ENCODE data around the gene DGAT2L6. TPM values are rescaled to one million over a fixed set of nuclear protein-coding genes. Genes with fewer than 3 reads are reported as not detected.
"Not testable (repeated sequence)": the region's sequence is repeated elsewhere in the genome, so short reads cannot be mapped to it uniquely, and the experiment has no call there.

Gene DGAT2L6
- total RNA-seq, 2 experiments from 2014 or later: not detected

DNA sequence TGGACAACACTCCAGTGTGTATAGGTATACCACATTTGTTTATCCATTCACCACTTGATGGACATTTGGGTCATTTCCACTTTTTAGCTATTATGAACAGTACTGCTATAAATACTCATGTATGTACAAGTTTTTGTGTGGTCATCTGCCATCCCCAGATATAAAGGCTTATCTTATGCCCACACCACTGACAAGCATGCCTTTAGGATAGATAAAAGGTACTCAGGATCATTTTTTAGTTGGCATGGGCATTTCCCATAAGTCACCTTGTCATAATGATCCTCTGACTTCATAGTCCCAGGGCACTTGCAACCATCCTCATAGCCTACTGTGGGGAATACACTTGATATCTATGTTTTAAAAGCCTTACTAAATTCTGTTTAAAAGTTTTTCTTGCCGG, 63.5 kb downstream of the DGAT2L6 start:
- no peak for DNase-seq (ENCODE audit: low spot score)
- intact Hi-C loops (cut with micrococcal nuclease; ENCODE audit: unreplicated experiment): no loop called here
- Histone ChIP-seq H3K4me1 (ENCODE audit: insufficient read depth, low read length, poor library complexity, severe bottlenecking) (no peaks in the 10 kb centered on the region), H3K79me2 (ENCODE audit: insufficient read depth, low read depth, low read length) (no peaks in the 10 kb centered on the region), H2AFZ (ENCODE audit: low read length) (no peak overlapping the region), H3K9me3 (ENCODE audit: low read length) (no peaks in the 10 kb centered on the region), H3K36me3 (ENCODE audit: insufficient read depth, low read length) (no peaks in the 10 kb centered on the region), H4K20me1 (ENCODE audit: insufficient read depth, low read length) (no peaks in the 10 kb centered on the region), H3K4me2 (ENCODE audit: low read length) (no peak overlapping the region), H3K27ac (ENCODE audit: low read depth, low read length, poor library complexity, severe bottlenecking) (no peak overlapping the region), H3K9me2 (ENCODE audit: insufficient read depth, low read length) (no peaks in the 10 kb centered on the region), H3K4me3 (ENCODE audit: low read depth, low read length, poor library complexity, severe bottlenecking) (no peak overlapping the region)
- ChIA-PET CTCF (ENCODE audit: unreplicated experiment) (no interaction called here), POLR2A (no interaction called here)
- TF ChIP-seq EZH2phosphoT487 (IDR thresholded peaks at IDR 0.05; ENCODE audit: borderline replicate concordance, low read depth, low read length): no peak
- TF ChIP-seq, protein P1, sequence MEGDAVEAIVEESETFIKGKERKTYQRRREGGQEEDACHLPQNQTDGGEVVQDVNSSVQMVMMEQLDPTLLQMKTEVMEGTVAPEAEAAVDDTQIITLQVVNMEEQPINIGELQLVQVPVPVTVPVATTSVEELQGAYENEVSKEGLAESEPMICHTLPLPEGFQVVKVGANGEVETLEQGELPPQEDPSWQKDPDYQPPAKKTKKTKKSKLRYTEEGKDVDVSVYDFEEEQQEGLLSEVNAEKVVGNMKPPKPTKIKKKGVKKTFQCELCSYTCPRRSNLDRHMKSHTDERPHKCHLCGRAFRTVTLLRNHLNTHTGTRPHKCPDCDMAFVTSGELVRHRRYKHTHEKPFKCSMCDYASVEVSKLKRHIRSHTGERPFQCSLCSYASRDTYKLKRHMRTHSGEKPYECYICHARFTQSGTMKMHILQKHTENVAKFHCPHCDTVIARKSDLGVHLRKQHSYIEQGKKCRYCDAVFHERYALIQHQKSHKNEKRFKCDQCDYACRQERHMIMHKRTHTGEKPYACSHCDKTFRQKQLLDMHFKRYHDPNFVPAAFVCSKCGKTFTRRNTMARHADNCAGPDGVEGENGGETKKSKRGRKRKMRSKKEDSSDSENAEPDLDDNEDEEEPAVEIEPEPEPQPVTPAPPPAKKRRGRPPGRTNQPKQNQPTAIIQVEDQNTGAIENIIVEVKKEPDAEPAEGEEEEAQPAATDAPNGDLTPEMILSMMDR (conservative IDR thresholded peaks at IDR 0.05; ENCODE audit: low read length): no peak
- no TSS peak for BruUV-seq (replicated peaks)

DNA sequence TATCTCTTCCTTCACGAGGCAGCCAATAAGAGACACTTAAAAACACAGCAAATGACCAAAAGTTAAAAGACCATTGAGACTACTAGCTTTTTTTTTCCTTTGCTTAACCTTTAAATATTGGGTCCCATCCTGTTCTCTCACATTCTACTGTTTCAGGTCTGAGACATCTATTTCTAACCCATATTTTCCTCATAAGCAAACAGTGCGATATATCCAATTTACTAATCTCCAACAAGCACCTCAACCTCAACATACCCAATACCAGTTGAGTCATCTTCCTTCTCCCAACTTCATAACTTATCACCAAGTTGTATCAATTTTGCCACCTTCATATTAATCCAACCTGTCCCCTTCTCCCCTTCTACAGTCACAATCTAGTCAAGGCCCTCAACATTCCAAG, 64.2 kb downstream of the DGAT2L6 start:
- intact Hi-C loops (cut with micrococcal nuclease; ENCODE audit: unreplicated experiment): no loop called here
- Histone ChIP-seq H3K27ac (ENCODE audit: low read depth, low read length, poor library complexity, severe bottlenecking) (no peak overlapping the region), H3K9me2 (ENCODE audit: insufficient read depth, low read length) (no peaks in the 10 kb centered on the region), H3K36me3 (ENCODE audit: insufficient read depth, low read length) (no peaks in the 10 kb centered on the region), H3K79me2 (ENCODE audit: insufficient read depth, low read depth, low read length) (no peaks in the 10 kb centered on the region), H3K9me3 (ENCODE audit: low read length) (no peaks in the 10 kb centered on the region), H4K20me1 (ENCODE audit: insufficient read depth, low read length) (no peaks in the 10 kb centered on the region), H3K4me2 (ENCODE audit: low read length) (no peak overlapping the region), H3K4me3 (ENCODE audit: low read depth, low read length, poor library complexity, severe bottlenecking) (no peak overlapping the region), H2AFZ (ENCODE audit: low read length) (no peak overlapping the region), H3K4me1 (ENCODE audit: insufficient read depth, low read length, poor library complexity, severe bottlenecking) (no peaks in the 10 kb centered on the region)
- no peak for DNase-seq (ENCODE audit: low spot score)
- TF ChIP-seq EZH2phosphoT487 (IDR thresholded peaks at IDR 0.05; ENCODE audit: borderline replicate concordance, low read depth, low read length): no peak
- TF ChIP-seq, protein P1 (conservative IDR thresholded peaks at IDR 0.05; ENCODE audit: low read length): no peak
- no TSS peak for BruUV-seq (replicated peaks)
- CTCF ChIA-PET (ENCODE audit: unreplicated experiment): no interaction called here
- POLR2A ChIA-PET: no interaction called here

GRCh38 chrX:70243601-70244000, 66.3 kb downstream of the DGAT2L6 start:
- H3K36me3 ChIP-seq (ENCODE audit: insufficient read depth, low read length); CTCF ChIA-PET (ENCODE audit: unreplicated experiment); intact Hi-C loops (cut with micrococcal nuclease; ENCODE audit: unreplicated experiment); H3K4me2 ChIP-seq (ENCODE audit: low read length); H4K20me1 ChIP-seq (ENCODE audit: insufficient read depth, low read length); H3K9me3 ChIP-seq (ENCODE audit: low read length); BruUV-seq (replicated peaks); H3K27ac ChIP-seq (ENCODE audit: low read depth, low read length, poor library complexity, severe bottlenecking); H3K4me1 ChIP-seq (ENCODE audit: insufficient read depth, low read length, poor library complexity, severe bottlenecking); H3K9me2 ChIP-seq (ENCODE audit: insufficient read depth, low read length); DNase-seq (ENCODE audit: low spot score); H3K4me3 ChIP-seq (ENCODE audit: low read depth, low read length, poor library complexity, severe bottlenecking); POLR2A ChIA-PET; H3K79me2 ChIP-seq (ENCODE audit: insufficient read depth, low read depth, low read length); H2AFZ ChIP-seq (ENCODE audit: low read length): not testable (repeated sequence)
